ENCODE results near the gene TIPARP. TPM values are rescaled to one million over a fixed set of nuclear protein-coding genes. Genes with fewer than 3 reads are reported as not detected.

The TIPARP gene
- total and polyA plus RNA-seq, 2 of the 8 experiments (the other 6 are each of a cell fraction or from before 2014, with no cell fraction given) = 1.6 to 5.8 TPM

DNA sequence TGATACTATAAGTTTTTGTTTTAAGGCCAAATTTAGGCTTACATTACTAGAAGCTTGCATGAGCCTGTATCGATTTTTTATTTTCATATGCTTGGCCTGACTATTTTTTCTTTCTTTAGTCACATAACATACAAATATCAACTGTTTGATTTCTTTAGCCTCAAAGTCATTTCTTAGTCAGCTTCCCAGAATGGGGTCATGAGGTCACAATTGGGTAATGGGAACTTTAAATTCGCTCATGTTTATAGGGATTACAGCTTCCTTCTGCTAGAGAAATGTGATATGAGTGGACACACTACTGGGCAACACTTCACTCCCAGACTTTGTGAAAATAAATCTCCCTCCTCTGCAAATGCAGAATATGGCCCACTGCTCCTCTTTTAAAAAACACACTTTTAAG, 9.1 kb upstream of the TIPARP start:
- Histone ChIP-seq H3K4me3 (ENCODE audit: extremely low read depth in 1 of 4, insufficient read depth in 2 of 4, low read depth in 3 of 4, low read length in 4 of 4) (no peak overlapping the region), H3K18ac (ENCODE audit: extremely low read depth, low read length) (no peak overlapping the region), H3K23me2 (ENCODE audit: low read depth, low read length) (no peaks in the 10 kb centered on the region), H3K9ac (replicated peaks in 1 of 4; ENCODE audit: extremely low read depth in 1 of 4, low read depth in 3 of 4, low read length in 3 of 4) (no peak overlapping the region), H3K27ac (ENCODE audit: low read depth, low read length) (no peak overlapping the region), H4K20me1 (replicated peaks in 1 of 2; ENCODE audit: control insufficient read depth in 1 of 2, insufficient read depth in 2 of 2, low read length in 2 of 2) (no peaks in the 10 kb centered on the region), H2AFZ (ENCODE audit: low read length) (no peak overlapping the region), H3K36me3 (ENCODE audit: control insufficient read depth in 2 of 4, insufficient read depth in 4 of 4, low read length in 3 of 4) (no peaks in the 10 kb centered on the region), H2BK5ac (ENCODE audit: low read depth, low read length) (no peak overlapping the region), H2BK20ac (ENCODE audit: low read length) (no peak overlapping the region), H3K23ac (ENCODE audit: insufficient read length) (no peak overlapping the region), H2BK15ac (ENCODE audit: low read length) (no peak overlapping the region), H4K8ac (ENCODE audit: extremely low read depth, insufficient read depth, low read length) (no peak overlapping the region), H3K14ac (ENCODE audit: insufficient read length) (no peak overlapping the region), H3K4me1 (replicated peaks in 1 of 4; ENCODE audit: control insufficient read depth in 3 of 4, insufficient read depth in 4 of 4, low read length in 3 of 4) (peaks cover 0 to 3% (median 0%) of the 10 kb centered on the region in 4 experiments; a peak in 1 of 7 replicates), H2BK12ac (ENCODE audit: low read depth, low read length) (no peak overlapping the region), H2AK5ac (ENCODE audit: low read depth, low read length) (no peak overlapping the region), H3K79me2 (ENCODE audit: control insufficient read depth in 1 of 2, insufficient read depth in 2 of 2, low read length in 2 of 2) (no peaks in the 10 kb centered on the region), H2BK120ac (replicated peaks; ENCODE audit: low read depth, low read length) (no peak overlapping the region), H3K56ac (replicated peaks; ENCODE audit: insufficient read length, low read depth, low read length) (no peak overlapping the region), H3K79me1 (ENCODE audit: low read depth, low read length) (no peaks in the 10 kb centered on the region), H3K4ac (replicated peaks; ENCODE audit: insufficient read length, low read depth, low read length) (no peak overlapping the region), H3K27me3 (replicated peaks in 1 of 4; ENCODE audit: control insufficient read depth in 3 of 4, extremely low read depth in 1 of 4, insufficient read depth in 3 of 4, low read length in 3 of 4) (no peaks in the 10 kb centered on the region), H3K4me2 (ENCODE audit: insufficient read depth in 1 of 2, low read depth in 2 of 2, low read length in 2 of 2) (no peak overlapping the region), H4K5ac (ENCODE audit: insufficient read length, low read depth, low read length) (no peak overlapping the region), H3K9me3 (ENCODE audit: insufficient read depth in 2 of 2, low read depth in 1 of 2, low read length in 1 of 2) (no peaks in the 10 kb centered on the region), H4K91ac (replicated peaks; ENCODE audit: insufficient read length, low read length) (no peak overlapping the region)
- ChIA-PET POLR2A (ENCODE audit: partially characterized antibody) (interaction anchor here (0.8 kb wide), 1 partner anchor 111 kb away, joined by 3 read pairs; no protein-coding TSS in a partner anchor), CTCF (ENCODE audit: partially characterized antibody) (interaction anchor here (1.3 kb wide), 1 partner anchor 412 kb away, joined by 3 read pairs; no protein-coding TSS in a partner anchor)
- whole genome bisulfite sequencing, 2 experiments (ENCODE audit: extremely low coverage in 1 of 2, insufficient coverage in 1 of 2, insufficient read length in 1 of 2, insufficient replicate concordance in 2 of 2, low coverage in 1 of 2, low lambda C conversion rate in 2 of 2, missing lambda C conversion rate in 1 of 2) = 87% methylated on average over 2 of the region's 2 CpGs; no CpG with 5 or more reads in 1 of the 2 experiments
- no peak for DNase-seq (ENCODE audit: low read depth in 1 of 2, low spot score in 2 of 2)
- no peak for FAIRE-seq
- TF ChIP-seq SIN3A (conservative IDR thresholded peaks at IDR 0.05 in 1 of 2, IDR thresholded peaks at IDR 0.05 in 1 of 2; ENCODE audit: low read depth in 1 of 2, low read length in 2 of 2) (no peak), RNF2 (IDR thresholded peaks at IDR 0.05; ENCODE audit: borderline replicate concordance, low read depth, low read length, missing control alignments, poor library complexity, severe bottlenecking) (no peak), GABPA (IDR thresholded peaks at IDR 0.05; ENCODE audit: borderline replicate concordance, insufficient read depth, low read length) (no peak), FOSL1 (IDR thresholded peaks at IDR 0.05; ENCODE audit: insufficient read depth, low read depth, low read length) (no peak), HDAC6 (IDR thresholded peaks at IDR 0.05; ENCODE audit: low read depth, low read length) (no peak), NANOG (IDR thresholded peaks at IDR 0.05; ENCODE audit: insufficient read depth, low read depth, low read length, poor library complexity, severe bottlenecking) (no peak), TCF12 (IDR thresholded peaks at IDR 0.05; ENCODE audit: low read depth, low read length) (no peak), SP2 (IDR thresholded peaks at IDR 0.05; ENCODE audit: low read length) (no peak), EGR1 (IDR thresholded peaks at IDR 0.05; ENCODE audit: borderline replicate concordance, low read depth, low read length) (no peak), SAP30 (IDR thresholded peaks at IDR 0.05; ENCODE audit: insufficient read depth, insufficient replicate concordance, low read length) (no peak)
- TF ChIP-seq, protein P1, sequence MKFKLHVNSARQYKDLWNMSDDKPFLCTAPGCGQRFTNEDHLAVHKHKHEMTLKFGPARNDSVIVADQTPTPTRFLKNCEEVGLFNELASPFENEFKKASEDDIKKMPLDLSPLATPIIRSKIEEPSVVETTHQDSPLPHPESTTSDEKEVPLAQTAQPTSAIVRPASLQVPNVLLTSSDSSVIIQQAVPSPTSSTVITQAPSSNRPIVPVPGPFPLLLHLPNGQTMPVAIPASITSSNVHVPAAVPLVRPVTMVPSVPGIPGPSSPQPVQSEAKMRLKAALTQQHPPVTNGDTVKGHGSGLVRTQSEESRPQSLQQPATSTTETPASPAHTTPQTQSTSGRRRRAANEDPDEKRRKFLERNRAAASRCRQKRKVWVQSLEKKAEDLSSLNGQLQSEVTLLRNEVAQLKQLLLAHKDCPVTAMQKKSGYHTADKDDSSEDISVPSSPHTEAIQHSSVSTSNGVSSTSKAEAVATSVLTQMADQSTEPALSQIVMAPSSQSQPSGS (IDR thresholded peaks at IDR 0.05; ENCODE audit: low read length) = no peak
